ENCODE data around the gene ARHGAP1. TPM values are rescaled to one million over a fixed set of nuclear protein-coding genes. Genes with fewer than 3 reads are reported as not detected.
"Not testable (repeated sequence)": the region's sequence is repeated elsewhere in the genome, so short reads cannot be mapped to it uniquely, and the experiment has no call there.

The ARHGAP1 gene
- total RNA-seq, 2 donors from 2014 or later = 88.1 to 117 TPM

DNA sequence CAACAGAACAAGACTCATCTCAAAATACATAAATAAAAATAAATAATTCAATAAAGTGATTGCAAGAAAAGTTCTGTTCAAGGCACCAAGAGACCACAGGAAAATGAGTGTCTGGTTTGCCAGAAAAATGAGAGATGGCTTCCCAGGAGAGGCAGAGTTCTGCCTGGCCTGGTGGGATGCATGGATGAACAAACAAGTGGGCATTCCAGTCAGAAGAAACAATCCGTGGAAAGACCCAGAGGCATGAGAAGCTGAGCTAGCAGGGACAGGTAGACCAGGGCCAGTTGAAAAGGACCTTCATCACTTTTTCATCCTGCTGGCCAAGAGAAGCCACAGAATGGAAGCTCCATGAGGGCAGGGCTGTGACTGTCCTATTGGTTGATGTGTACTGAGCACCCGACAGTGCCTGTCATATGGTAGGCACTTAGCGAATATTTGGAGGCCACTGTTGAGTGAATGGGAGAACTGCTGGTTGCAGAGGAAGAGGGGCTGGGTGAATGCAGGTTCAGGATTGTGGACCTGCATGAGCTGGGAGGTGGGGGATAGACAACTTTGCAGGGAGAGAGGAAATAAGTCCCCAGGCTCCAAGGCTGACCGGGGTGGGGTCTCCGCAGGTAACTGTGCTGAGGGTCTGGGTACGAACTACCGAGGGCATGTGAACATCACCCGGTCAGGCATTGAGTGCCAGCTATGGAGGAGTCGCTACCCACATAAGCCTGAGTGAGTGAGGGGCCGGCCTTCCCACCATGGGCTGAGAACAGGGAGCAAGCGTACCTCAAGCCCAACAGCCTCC lies 22.3 kb upstream of the ARHGAP1 start:
- H3K9me3 ChIP-seq = no peaks in the 10 kb centered on the region
- DNase-seq (ENCODE audit: low spot score) = no peak
- H3K27ac ChIP-seq = no peak overlapping the region
- H3K4me3 ChIP-seq = no peak overlapping the region
- no peaks in the 10 kb centered on the region for H3K4me1 ChIP-seq
- H3K27me3 ChIP-seq = no peaks in the 10 kb centered on the region
- TF ChIP-seq, protein P1, sequence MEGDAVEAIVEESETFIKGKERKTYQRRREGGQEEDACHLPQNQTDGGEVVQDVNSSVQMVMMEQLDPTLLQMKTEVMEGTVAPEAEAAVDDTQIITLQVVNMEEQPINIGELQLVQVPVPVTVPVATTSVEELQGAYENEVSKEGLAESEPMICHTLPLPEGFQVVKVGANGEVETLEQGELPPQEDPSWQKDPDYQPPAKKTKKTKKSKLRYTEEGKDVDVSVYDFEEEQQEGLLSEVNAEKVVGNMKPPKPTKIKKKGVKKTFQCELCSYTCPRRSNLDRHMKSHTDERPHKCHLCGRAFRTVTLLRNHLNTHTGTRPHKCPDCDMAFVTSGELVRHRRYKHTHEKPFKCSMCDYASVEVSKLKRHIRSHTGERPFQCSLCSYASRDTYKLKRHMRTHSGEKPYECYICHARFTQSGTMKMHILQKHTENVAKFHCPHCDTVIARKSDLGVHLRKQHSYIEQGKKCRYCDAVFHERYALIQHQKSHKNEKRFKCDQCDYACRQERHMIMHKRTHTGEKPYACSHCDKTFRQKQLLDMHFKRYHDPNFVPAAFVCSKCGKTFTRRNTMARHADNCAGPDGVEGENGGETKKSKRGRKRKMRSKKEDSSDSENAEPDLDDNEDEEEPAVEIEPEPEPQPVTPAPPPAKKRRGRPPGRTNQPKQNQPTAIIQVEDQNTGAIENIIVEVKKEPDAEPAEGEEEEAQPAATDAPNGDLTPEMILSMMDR (IDR thresholded peaks at IDR 0.05) = no peak
- H3K36me3 ChIP-seq = no peaks in the 10 kb centered on the region

DNA sequence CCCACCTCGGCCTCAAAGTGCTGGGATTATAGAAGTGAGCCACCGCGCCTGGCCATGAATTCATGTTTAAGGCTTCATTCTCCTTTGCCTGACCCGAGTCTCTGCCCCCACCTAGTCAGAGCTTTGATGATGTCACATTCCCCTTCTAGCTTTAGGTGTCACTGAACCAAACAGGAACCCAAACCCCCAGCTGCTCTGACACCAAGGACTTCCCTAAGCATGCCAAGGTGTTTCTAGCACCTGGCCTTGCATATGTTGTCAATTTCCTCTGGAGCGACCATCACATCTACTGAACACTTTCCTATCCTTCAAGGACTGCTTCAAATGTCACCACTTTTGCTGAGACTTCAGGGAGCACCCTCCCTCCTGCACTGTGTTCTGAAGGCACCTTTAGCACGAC lies 20.9 kb upstream of the ARHGAP1 start:
- no peak overlapping the region for H3K27ac ChIP-seq
- H3K4me3 ChIP-seq = no peak overlapping the region
- DNase-seq (ENCODE audit: low spot score) = no peak
- H3K36me3 ChIP-seq = no peaks in the 10 kb centered on the region
- no peaks in the 10 kb centered on the region for H3K27me3 ChIP-seq
- H3K4me1 ChIP-seq = no peaks in the 10 kb centered on the region
- TF ChIP-seq, protein P1 (IDR thresholded peaks at IDR 0.05) = no peak
- no peaks in the 10 kb centered on the region for H3K9me3 ChIP-seq

DNA sequence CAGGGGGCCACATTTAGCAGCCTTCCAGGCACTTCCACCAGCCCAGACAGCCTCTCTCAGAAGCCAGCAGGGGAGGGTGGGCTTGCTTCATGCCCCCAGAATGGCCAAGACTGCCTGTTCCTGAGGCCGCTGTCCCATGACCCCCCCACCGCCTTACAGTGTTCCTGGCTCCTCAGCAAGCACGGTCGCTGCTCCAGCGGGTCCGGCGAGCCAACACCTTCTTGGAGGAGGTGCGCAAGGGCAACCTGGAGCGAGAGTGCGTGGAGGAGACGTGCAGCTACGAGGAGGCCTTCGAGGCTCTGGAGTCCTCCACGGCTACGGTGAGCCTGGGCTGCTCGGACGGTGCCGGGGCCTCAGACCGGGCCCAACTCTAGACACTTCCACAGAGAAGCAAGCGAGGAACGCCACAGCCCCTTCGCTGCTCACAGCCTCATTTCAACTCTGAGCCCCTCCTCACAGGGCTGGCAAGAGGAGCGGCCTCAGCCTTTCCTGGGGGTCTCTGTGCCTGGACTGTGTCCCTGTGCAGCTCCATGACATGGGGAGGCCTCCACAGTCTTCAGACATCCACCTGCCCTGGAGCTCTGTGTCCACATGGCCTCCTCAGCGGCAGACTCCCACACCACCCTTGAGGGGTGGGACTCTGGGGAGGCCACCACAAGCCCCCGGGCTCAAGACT lies 19.3 kb upstream of the ARHGAP1 start:
- DNase-seq (ENCODE audit: low spot score) = no peak
- H3K4me1 ChIP-seq = no peaks in the 10 kb centered on the region
- no peak overlapping the region for H3K4me3 ChIP-seq
- H3K27ac ChIP-seq = no peak overlapping the region
- no peaks in the 10 kb centered on the region for H3K27me3 ChIP-seq
- H3K9me3 ChIP-seq = no peaks in the 10 kb centered on the region
- H3K36me3 ChIP-seq = no peaks in the 10 kb centered on the region
- TF ChIP-seq, protein P1 (IDR thresholded peaks at IDR 0.05) = no peak

DNA sequence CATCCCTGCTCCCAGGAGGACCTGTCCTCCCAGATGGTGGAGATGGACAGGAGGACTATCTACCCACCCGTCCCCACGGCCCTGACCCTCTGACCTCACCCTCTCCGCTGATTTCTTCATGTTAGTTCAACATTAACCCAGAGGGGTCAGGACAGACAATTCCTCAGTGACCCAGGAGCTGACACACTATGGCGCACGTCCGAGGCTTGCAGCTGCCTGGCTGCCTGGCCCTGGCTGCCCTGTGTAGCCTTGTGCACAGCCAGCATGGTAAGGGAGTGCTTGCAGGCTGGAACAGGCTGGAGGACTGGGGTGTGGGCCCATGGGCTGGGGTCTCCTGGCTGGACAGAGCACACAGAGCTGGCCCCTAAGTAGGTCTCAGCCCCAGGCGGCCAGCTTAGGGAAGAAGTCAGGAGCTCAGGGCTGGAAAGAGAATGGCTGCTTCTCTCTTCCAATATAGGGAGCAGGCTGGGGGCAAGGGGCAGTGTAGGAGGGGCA lies 18.7 kb upstream of the ARHGAP1 start, which contains the start of gene F2:
Gene F2 (plus strand): TSS at position 166 of the 495 bp plus-strand sequence. CDS start 23 bp downstream, at position 189.
- DNase-seq (ENCODE audit: low spot score) = no peak
- Histone ChIP-seq H3K4me1 (no peaks in the 10 kb centered on the region), H3K27me3 (no peaks in the 10 kb centered on the region), H3K9me3 (no peaks in the 10 kb centered on the region), H3K4me3 (no peak within 1 kb of the TSS), H3K27ac (no peak within 1 kb of the TSS), H3K36me3 (no peaks in the 10 kb centered on the region)
- TF ChIP-seq, protein P1 (IDR thresholded peaks at IDR 0.05) = no peak

DNA sequence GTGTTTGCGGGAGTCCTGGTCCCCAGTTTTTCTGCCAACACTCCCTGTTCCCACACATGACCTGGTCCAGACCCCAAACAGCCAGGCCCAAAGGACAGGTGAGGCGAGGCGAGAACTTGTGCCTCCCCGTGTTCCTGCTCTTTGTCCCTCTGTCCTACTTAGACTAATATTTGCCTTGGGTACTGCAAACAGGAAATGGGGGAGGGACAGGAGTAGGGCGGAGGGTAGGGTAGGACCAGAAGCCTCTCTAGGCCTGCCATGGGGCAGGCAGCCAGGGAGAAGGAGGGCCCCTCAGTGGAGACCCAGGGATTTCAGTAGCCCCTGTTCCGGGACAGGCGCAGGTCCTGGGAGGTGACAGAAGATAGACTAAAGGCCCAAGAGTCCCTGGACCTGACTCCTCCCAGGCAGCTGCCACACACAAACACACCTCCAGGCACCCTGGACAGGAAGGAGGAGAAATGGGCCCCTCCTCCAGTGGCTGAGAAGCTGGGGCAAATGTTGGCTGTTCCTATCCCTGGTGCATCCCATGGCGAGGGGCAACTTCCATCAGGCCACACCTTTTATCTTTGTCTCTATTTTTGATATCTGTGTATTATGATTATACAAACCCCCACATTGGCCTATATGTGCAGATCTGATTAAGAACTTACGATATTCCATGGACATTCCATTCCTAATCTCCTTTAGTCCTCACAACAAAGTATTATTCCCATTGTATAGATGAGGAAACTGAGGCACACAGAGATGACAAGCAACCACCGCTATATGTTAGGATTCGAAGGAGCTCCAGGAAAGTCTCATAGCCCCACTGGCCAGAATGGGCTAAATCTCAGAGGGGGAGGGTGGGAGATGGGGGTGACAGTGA lies 18.0 kb upstream of the ARHGAP1 start:
- no peaks in the 10 kb centered on the region for H3K27me3 ChIP-seq
- no peak for DNase-seq (ENCODE audit: low spot score)
- no peaks in the 10 kb centered on the region for H3K4me1 ChIP-seq
- H3K36me3 ChIP-seq = no peaks in the 10 kb centered on the region
- H3K4me3 ChIP-seq = no peak overlapping the region
- TF ChIP-seq, protein P1 (IDR thresholded peaks at IDR 0.05) = no peak
- no peak overlapping the region for H3K27ac ChIP-seq
- no peaks in the 10 kb centered on the region for H3K9me3 ChIP-seq

DNA sequence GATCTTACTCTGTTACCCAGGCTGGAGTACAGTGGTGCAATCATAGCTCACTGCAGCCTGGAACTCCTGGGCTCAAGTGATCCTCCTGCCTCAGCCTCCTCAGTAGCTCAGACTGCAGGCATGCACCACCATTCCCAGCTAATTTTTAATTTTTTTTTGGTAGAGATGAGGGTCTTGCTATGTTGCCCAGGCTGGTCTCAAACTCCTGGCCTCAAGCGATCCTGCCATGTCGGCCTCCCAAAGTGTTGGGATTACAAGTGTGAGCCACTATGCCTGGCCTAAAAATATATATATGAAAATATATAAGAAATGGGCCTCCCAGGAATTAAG lies 17.4 kb upstream of the ARHGAP1 start:
- H3K27me3 ChIP-seq; H3K27ac ChIP-seq; H3K9me3 ChIP-seq; H3K4me3 ChIP-seq; H3K4me1 ChIP-seq; DNase-seq (ENCODE audit: low spot score); H3K36me3 ChIP-seq: not testable (repeated sequence)

All from right atrium auricular region (tissue), 2 donors.